Stimulated activated CD4-positive, alpha-beta T cell treated with anti-CD3 and anti-CD28 coated beads, Interleukin-2, amount 100 ng/mL, for 4 hours (primary cell): ENCODE data around the gene NRF1.

Source experiments
- DNase-seq: peaks from one replicate; pipeline ENCODE4 v3.0.0-alpha.2; 2020; ENCODE audit warnings: low read depth

The NRF1 gene

GRCh38 chr7:129684777-129685176 is 73.3 kb downstream of the NRF1 start:
- DNase-seq = no peak

GRCh38 chr7:129686063-129686462 is 74.5 kb downstream of the NRF1 start:
- no peak for DNase-seq

DNA sequence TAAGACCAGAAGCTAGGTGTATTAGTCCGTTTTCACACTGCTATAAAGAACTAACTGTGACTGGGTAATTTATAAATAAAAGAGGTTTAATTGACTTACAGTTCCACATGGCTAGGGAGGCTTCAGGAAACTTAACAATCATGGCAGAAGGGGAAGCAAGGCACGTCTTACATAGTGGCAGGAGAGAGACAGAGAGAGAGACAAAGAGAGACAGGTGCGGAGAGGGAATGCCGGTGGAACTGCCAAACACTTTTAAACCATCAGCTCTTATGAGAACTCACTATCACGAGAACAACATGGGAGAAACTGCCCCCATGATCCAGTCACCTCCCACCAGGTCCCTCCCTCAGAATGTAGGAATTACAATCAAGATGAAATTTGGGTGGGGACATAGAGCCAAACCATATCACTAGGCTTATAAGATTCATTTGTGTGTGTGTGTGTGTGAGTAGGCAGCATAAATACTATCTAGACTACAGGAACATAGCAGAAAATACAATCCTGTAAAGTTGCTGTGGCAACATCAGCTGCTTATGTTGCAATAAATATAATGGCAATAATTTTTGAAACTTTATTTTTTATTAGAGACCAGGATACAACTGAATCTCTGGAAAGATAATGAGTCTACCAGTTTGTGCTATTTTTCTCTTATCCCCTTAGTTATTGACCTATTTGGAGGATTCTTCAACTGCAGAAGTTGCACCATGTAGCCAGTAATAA is 77.1 kb downstream of the NRF1 start:
- DNase-seq = no peak

- DNase-seq = no peak
These were observed 78.6 kb downstream of the NRF1 start for GRCh38 chr7:129689995-129690581.

- DNase-seq = no peak
These were observed 79.2 kb downstream of the NRF1 start for GRCh38 chr7:129690701-129691100.

DNA sequence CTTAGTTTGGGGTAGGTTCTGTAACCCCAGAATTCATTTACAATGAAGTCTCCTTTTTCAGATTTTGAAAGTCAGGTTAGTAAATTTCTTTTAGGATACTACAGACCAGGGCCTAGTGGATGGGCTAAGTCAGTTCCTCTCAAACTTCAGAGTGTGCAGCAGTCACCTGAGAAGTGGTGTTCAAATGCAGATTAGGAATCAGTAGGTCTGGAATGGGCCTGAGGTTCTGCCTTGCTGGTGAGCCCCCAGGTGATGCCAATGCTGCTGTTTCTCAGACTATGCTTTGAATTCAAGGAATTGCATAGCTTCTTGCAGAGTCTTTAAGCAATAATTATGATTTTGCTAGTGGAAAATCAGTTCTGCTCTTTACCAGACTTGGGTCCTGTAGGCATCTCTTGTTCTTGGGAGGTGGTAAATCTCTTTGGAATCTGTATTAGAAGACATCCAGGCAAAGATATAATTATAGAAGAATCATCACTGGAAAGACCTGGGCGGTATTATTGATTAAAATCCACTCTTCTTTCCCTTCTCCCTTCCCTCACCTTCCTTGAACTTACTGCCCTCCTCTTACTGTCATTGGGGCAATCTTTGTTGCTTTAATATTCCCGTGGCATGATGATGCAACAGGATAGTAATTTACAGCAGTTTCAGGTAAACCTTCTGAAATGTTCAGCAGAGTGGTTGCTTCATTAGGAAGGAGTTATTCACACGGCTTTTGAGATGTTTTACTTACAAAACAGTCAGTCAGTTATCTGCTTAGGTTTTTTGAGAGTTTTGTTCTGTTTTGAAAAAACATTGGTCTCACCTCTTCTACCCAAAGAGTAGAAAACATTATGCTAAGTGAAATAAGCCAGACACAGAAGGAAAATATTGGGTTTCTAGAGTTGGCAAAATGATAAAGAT is 87.2 kb downstream of the NRF1 start:
- DNase-seq = no peak

DNA sequence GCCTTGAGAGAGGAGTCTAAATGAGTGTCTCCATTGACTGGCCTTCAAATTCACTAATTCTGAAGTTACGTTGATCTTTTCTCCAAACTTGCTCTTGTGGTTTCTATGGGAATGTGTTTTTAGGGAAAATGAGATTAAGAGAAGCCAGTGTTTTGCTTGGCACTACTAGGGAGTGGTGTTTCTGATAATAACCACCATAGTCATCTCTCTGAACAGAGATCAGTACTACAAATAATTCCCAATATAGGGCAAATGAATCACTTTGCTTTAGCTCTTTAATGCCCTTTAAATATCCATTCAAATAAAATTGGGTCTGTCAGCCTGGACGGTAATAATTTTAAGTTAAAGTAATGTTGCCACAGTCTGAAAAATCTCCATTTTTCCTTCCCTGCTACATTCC is 90.8 kb downstream of the NRF1 start:
- DNase-seq = no peak

DNA sequence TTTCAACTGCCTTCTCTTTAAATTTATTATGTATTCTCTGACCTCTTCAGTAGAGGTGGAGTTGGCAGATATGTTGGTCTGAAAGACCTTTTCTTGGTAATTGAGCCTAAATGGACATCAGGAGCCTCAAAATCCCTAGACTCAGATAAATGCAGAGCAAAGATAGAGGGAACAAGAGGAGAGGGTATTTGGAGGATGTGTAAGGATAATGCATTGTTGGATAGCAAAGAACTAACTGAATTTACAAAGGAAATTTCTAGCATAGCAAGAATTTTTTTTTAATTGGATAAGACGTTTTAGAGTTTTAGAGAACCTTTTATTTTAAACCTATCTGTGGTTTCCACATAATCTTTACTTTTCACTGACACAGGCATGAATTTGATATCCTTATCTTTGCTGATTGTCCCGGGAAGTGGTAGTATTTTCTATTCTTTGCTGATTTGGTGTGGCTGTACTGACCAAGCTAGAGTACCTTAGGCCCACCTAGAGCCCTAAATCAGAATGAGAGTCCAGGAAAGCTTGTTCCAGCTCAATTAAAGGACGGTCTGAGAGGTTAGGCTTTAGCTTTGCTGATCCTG is 91.3 kb downstream of the NRF1 start:
- DNase-seq = no peak

- no peak for DNase-seq
These were observed 92.2 kb downstream of the NRF1 start for GRCh38 chr7:129703751-129704150.

GRCh38 chr7:129707910-129708499 is 96.5 kb downstream of the NRF1 start:
- DNase-seq = no peak

DNA sequence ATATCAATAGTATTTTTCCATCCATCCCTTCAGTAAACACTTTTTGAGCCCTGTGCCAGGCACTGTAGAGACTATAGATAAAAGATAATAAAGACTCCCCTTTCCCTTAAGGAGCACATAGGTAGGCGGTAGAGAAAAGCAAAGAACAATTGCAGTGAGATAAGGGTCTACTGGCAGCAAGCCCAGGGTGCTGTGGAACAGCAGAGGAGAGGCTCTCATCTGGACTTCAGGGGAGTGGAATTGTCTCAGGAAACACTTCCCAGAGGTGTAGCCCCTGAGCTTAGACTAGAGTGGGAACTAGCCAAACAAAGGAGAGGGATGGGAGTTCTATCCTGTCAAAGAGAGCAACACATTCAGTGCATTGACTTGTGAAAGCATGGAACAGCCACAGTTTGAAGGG is 102.0 kb downstream of the NRF1 start:
- DNase-seq = no peak

GRCh38 chr7:129714514-129715063 is 103.1 kb downstream of the NRF1 start:
- DNase-seq = no peak

- no peak for DNase-seq
These were observed 108.6 kb downstream of the NRF1 start for GRCh38 chr7:129719980-129720732.

DNA sequence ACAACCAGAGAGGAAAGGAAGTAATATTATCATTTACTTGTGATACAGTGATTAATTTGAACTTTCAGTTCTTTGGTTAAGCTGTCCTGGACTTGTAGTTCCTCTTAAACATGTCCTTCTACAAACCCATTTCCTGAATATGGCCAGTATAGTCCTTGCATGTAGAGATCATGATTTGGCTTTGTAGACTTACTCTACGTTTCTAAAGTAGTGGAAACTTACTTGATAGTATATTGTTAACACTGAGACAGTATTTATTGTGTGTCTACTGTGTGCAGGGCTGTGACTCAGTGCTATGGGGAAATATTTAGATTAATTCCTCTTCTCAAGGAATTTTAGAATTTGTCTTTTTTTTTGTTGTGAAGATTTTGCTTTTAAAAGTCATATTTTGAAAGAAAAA is 109.5 kb downstream of the NRF1 start:
- DNase-seq = no peak

DNA sequence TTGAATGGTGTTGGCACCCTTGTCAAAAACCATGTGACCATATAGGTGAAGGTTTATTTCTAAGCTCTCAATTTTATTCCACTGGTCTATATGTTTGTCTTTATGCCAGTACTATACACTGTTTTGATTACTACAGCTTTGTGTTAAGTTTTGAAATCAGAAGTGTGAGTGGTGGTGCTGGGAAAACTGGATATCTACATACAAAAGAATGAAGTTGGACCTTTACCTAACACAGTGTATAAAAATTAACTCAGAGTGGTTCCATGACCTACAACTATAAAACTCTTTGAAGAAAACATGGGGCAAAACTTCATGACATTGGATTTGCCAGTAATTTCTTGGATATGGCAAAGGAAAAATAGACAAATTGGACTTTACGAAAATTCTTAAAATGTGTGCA is 112.2 kb downstream of the NRF1 start:
- no peak for DNase-seq

DNA sequence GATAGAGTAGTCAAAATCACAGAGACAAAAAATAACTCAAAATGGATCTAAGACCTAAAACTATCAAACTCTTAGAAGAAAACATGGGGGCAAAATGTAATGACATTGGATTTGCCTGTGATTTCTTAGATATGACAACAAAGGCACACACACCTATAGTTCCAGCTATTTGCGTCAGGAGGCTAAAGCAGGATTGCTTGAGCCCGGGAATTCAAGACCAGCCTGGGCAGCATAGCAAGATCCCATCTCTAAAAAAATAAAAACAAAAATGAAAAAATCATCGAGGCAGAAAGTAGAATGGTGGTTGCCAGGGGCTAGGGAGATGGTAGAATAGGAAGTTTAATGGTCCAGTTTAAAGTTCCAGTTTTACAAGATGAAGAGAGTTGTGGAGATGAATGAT is 113.3 kb downstream of the NRF1 start:
- no peak for DNase-seq

DNA sequence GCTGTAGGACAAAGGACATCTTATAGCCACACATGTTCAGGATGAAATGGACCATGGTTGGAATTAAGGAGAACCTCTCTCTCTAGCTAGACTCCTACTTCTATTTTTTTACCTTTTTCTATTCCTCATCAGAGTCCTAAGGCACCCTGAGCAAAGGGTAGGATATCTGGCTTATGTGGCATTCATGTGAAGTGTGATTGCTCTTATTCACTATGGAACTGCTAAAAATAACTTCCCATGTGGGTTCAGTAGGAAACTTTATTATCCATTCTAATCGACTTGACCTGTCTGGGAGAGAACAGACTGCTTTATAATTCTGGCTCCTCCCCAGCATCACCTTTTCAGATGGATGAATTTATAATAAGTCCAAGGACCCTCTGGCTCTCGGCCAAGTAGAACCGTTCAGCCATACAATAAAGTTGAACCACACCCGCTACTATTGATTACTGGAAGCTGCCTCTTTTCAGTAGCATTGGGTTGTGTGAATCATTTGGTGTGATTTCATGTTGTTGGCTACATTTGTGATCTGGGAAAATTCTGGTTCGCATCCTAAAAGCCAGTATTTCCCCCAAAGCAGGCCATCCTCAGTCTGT is 117.5 kb downstream of the NRF1 start:
- DNase-seq = no peak

DNA sequence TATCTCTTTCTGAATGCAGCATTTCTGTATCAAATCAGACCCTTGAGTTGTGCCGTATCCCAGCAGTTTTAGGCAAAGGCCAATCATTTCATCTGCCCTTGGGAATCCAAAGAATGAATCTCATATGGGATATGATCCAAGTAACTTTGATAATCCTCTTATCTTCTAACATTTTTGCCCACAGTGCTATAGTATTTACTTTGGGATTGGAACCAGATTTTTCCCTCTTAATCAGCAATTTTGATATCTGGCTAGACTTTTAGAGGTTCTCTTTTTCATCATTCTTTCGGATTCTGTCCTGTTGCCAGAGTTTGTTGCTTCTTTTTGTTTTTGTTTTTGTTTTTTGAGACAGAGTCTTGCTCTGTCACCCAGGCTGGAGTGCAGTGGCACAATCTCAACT is 118.0 kb downstream of the NRF1 start:
- no peak for DNase-seq

GRCh38 chr7:129730159-129730558 is 118.6 kb downstream of the NRF1 start:
- DNase-seq = no peak

DNA sequence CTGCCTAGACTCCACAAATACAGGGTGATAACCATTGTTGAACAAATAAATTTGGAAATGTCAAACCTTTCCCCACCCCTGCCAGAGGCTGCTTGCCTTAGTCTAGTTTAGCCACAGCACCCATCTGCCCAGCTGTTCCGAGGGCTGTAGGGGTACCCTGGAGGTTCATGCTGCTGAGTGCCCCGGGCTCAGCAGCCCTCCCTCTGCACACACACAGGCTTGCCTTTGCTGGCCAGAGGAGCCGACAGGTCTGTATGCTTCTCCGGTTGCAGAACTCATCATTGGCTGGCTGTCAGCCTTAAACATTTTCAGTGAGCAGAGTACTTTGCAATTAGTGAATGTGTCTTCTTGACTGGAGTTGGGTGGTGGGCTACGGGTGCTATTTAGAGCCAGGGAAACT is 122.9 kb downstream of the NRF1 start:
- DNase-seq = no peak

- no peak for DNase-seq
These were observed 127.9 kb downstream of the NRF1 start for GRCh38 chr7:129739427-129739826.
